DND-41 (cell line): Measurements from ENCODE around the gene ELAVL1.

Source experiments
- ATAC-seq: fragments of 200-7000 bp; cut with Tn5 transposase; 3 replicates; pipeline ENCODE4 v1.9.1; 2021; ENCODE audit warnings: low read depth; ENCODE audit not compliant: insufficient read depth
- DNase-seq: peaks from one replicate; pipeline ENCODE4 v3.0.0-alpha.2; 2020
- H2AFZ ChIP-seq: 2 replicates; pipeline ENCODE4 v1.6.0; 2012; ENCODE audit warnings: low read depth, low read length
- H3K27ac ChIP-seq: 2 replicates; pipeline ENCODE4 v1.5.1; 2012; ENCODE audit warnings: low read length, inconsistent platforms
- H3K27me3 ChIP-seq: fragments of 200-600 bp; sonication (generic); 2 replicates; pipeline ENCODE4 v1.6.0; 2012; ENCODE audit warnings: low read length, mild to moderate bottlenecking, inconsistent platforms; ENCODE audit not compliant: insufficient read depth, poor library complexity
- H3K36me3 ChIP-seq: 2 replicates; pipeline ENCODE4 v1.5.1; 2012; ENCODE audit warnings: low read length, inconsistent platforms; ENCODE audit not compliant: insufficient read depth
- H3K4me1 ChIP-seq: 2 replicates; pipeline ENCODE4 v1.5.1; 2012; ENCODE audit warnings: mild to moderate bottlenecking, low read length; ENCODE audit not compliant: insufficient read depth
- H3K4me2 ChIP-seq: 2 replicates; pipeline ENCODE4 v1.6.0; 2012; ENCODE audit warnings: mild to moderate bottlenecking, moderate library complexity, low read length, inconsistent platforms; ENCODE audit not compliant: insufficient read depth
- H3K4me3 ChIP-seq, 2 experiments: fragments of 200-600 bp in 1 of 2; shearing (Covaris generic) in 1 of 2; 2 replicates each; pipeline ENCODE4 v1.5.1; 2012 to 2016; ENCODE audit warnings: inconsistent platforms in 2 of 2, low read length in 2 of 2, mild to moderate bottlenecking in 2 of 2, low read depth in 1 of 2, moderate library complexity in 1 of 2
- H3K79me2 ChIP-seq: 2 replicates; pipeline ENCODE4 v1.6.0; 2012; ENCODE audit warnings: low read length, inconsistent platforms; ENCODE audit not compliant: insufficient read depth
- H3K9ac ChIP-seq: 2 replicates; pipeline ENCODE4 v1.6.0; 2012; ENCODE audit warnings: low read depth, mild to moderate bottlenecking, inconsistent platforms, low read length, moderate library complexity
- H3K9me3 ChIP-seq: 2 replicates; pipeline ENCODE4 v1.5.1; 2012; ENCODE audit warnings: low read length, moderate library complexity, mild to moderate bottlenecking, inconsistent platforms; ENCODE audit not compliant: insufficient read depth, severe bottlenecking
- H4K20me1 ChIP-seq: 2 replicates; pipeline ENCODE4 v1.6.0; 2012; ENCODE audit warnings: low read length; ENCODE audit not compliant: insufficient read depth
- CTCF ChIP-seq: IDR thresholded peaks from 2 replicates; pipeline ENCODE4 v1.5.1; 2012; ENCODE audit warnings: borderline replicate concordance, low read length, moderate library complexity, mild to moderate bottlenecking; ENCODE audit not compliant: poor library complexity, severe bottlenecking; ENCODE audit errors: extremely low read depth
- EZH2 ChIP-seq: IDR thresholded peaks from 3 replicates; pipeline ENCODE4 v1.6.1; 2012; ENCODE audit warnings: borderline replicate concordance, low read depth, mild to moderate bottlenecking, moderate library complexity, low read length, inconsistent platforms; ENCODE audit not compliant: severe bottlenecking

The ELAVL1 gene

DNA sequence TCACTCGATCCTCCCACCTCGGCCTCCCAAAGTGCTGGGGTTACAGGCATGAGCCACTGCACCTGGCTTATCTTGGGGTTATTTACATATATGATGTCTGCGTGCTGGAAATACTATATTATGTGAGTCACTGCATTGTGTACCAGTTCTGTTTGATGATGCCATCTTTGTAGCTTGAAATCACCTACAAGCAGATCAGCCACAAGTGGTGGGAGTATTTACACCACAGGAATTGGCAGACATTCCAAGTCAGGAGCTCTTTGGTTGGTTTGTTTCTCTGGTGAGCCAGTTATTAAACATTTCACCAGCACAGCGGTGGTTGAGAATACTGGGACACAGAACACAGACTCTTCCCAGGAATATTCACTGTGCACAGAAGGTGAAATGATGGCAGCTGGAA is 57.5 kb downstream of the ELAVL1 start:
- no peaks in the 10 kb centered on the region for H3K27me3 ChIP-seq
- no peaks in the 10 kb centered on the region for H3K9me3 ChIP-seq
- no peak for ATAC-seq
- no peak overlapping the region for H3K9ac ChIP-seq
- H3K36me3 ChIP-seq: no peaks in the 10 kb centered on the region; the same call in 1 of the 2 replicates
- H3K79me2 ChIP-seq: peaks cover 14% of the 10 kb centered on the region
- H4K20me1 ChIP-seq: 0 out of 2 replicates have a peak, but pooled peaks cover 5% of the 10 kb centered on the region
- no peak for TF ChIP-seq EZH2
- H3K4me2 ChIP-seq: no peak overlapping the region
- H2AFZ ChIP-seq: no peak overlapping the region
- H3K4me3 ChIP-seq: no peak overlapping the region
- peaks cover 16% of the 10 kb centered on the region for H3K4me1 ChIP-seq
- no peak overlapping the region for H3K27ac ChIP-seq
- no peak for DNase-seq

GRCh38 chr19:7944177-7944761 is 61.2 kb downstream of the ELAVL1 start:
- H3K4me1 ChIP-seq: peaks cover 44% of the 10 kb centered on the region
- peak overlapping the region; percentile 82 for H3K27ac ChIP-seq
- peak overlapping the region; percentile 91 for H2AFZ ChIP-seq
- ATAC-seq (peak; percentile 41), DNase-seq (peak; percentile 91)
- peak overlapping the region; percentile 92 for H3K4me2 ChIP-seq
- H3K36me3 ChIP-seq: peaks cover 26% of the 10 kb centered on the region
- TF ChIP-seq EZH2 (no peak), CTCF (peak; percentile 89)
- peaks cover 21% of the 10 kb centered on the region for H4K20me1 ChIP-seq
- peak overlapping the region; percentile 41 to 94; a peak in 3 of 4 replicates for H3K4me3 ChIP-seq
- H3K9ac ChIP-seq: peak overlapping the region; percentile 67
- no peaks in the 10 kb centered on the region for H3K9me3 ChIP-seq
- no peaks in the 10 kb centered on the region for H3K27me3 ChIP-seq
- peaks cover 49% of the 10 kb centered on the region for H3K79me2 ChIP-seq

GRCh38 chr19:7943444-7944176 is 61.8 kb downstream of the ELAVL1 start, which contains the start of gene TIMM44:
TSS of gene TIMM44 (minus strand) at chr19:7943666. CDS start at chr19:7943651, 15 bp downstream.
- Histone ChIP-seq H3K27me3 (no peaks in the 10 kb centered on the region), H3K4me1 (peaks cover 44% of the 10 kb centered on the region), H3K4me2 (peak within 1 kb of the TSS; percentile 92), H4K20me1 (peaks cover 24% of the 10 kb centered on the region), H2AFZ (peak within 1 kb of the TSS; percentile 91), H3K79me2 (peaks cover 54% of the 10 kb centered on the region), H3K27ac (peak within 1 kb of the TSS; percentile 92), H3K9ac (peak within 1 kb of the TSS; percentile 96), H3K36me3 (peaks cover 32% of the 10 kb centered on the region), H3K4me3 (peak within 1 kb of the TSS; percentile 94 to 97), H3K9me3 (no peaks in the 10 kb centered on the region)
- no peak for TF ChIP-seq EZH2
- TF ChIP-seq CTCF: no peak
- DNase-seq (peak; percentile 100), ATAC-seq (peak; percentile 97)

DNA sequence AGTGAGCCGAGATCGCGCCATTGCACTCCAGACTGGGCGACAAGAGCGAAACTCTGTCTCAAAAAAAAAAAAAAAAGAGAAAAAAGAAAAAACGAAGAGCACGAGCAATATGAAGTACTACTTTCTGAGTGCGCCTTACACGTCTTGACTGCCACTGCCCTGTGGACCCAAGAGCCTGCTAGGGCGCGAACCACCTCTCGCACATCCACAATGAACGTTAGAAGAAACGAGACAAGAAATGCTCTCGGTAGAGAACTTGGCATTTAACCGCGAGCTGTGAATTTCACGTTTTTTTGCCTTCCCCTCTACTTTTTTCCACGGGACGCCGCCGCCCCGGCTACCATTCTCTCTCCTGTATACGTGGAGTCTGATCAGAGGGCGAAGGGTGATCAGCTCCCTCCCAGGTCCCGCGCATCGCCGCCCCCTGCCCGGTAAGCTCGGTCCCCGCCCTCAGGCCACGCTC is 62.4 kb downstream of the ELAVL1 start:
- Histone ChIP-seq H3K36me3 (peaks cover 37% of the 10 kb centered on the region), H3K9ac (peak overlapping the region; percentile 96), H3K9me3 (no peaks in the 10 kb centered on the region), H4K20me1 (peaks cover 24% of the 10 kb centered on the region), H3K27me3 (no peaks in the 10 kb centered on the region), H3K4me1 (peaks cover 44% of the 10 kb centered on the region), H3K4me3 (peak overlapping the region; percentile 94 to 97), H3K4me2 (peak overlapping the region; percentile 92), H2AFZ (peak overlapping the region; percentile 88), H3K79me2 (peaks cover 59% of the 10 kb centered on the region), H3K27ac (peak overlapping the region; percentile 92)
- TF ChIP-seq EZH2: no peak
- no peak for DNase-seq
- ATAC-seq: peak; percentile 15; the same call in 1 of the 3 replicates
